ENCODE data around the gene KRT20. TPM values are rescaled to one million over a fixed set of nuclear protein-coding genes. Genes with fewer than 3 reads are reported as not detected.

KRT20 gene
- total and polyA plus RNA-seq, 2 experiments from 2014 or later, result not detected

- no peaks in the 10 kb centered on the region for H3K27me3 ChIP-seq (replicated peaks; ENCODE audit: insufficient read depth)
- no peaks in the 10 kb centered on the region for H4K20me1 ChIP-seq (ENCODE audit: insufficient read depth)
- DNase-seq, result peak; percentile 80
- H3K4me2 ChIP-seq (ENCODE audit: unreplicated experiment), result peak overlapping the region; percentile 50
- H3K79me2 ChIP-seq (ENCODE audit: insufficient read depth), result no peaks in the 10 kb centered on the region
- H3K9me3 ChIP-seq (ENCODE audit: low read depth), result no peaks in the 10 kb centered on the region
- peak overlapping the region; percentile 78 for H3K9ac ChIP-seq
- H3K9me2 ChIP-seq (ENCODE audit: insufficient read depth), result no peaks in the 10 kb centered on the region
- peaks cover 29% of the 10 kb centered on the region for H3K4me1 ChIP-seq (ENCODE audit: insufficient read depth)
- H3F3A ChIP-seq (ENCODE audit: insufficient read depth), result peaks cover 45% of the 10 kb centered on the region
- H3K4me3 ChIP-seq, result no peak overlapping the region
- 47 to 50% methylated on average over 2 of the region's 2 CpGs for WGBS, 2 experiments (ENCODE audit: low coverage in 1 of 2, low lambda C conversion rate in 2 of 2, missing lambda C conversion rate in 2 of 2)
- peak overlapping the region; percentile 35; the same call in 1 of the 2 replicates for H2AFZ ChIP-seq
- in situ Hi-C loops (cut with MboI), result no loop called here
- TF ChIP-seq EZH2phosphoT487 (IDR thresholded peaks at IDR 0.05; ENCODE audit: insufficient read depth, low read depth) (no peak), EZH2 (IDR thresholded peaks at IDR 0.05; ENCODE audit: insufficient read depth, poor library complexity, severe bottlenecking) (no peak)
- peak overlapping the region; percentile 99 for H3K27ac ChIP-seq
- H3K36me3 ChIP-seq (ENCODE audit: low read depth), result no peaks in the 10 kb centered on the region
Observed at GRCh38 chr17:40915721-40916256, 30.7 kb upstream of the KRT20 start.

DNA sequence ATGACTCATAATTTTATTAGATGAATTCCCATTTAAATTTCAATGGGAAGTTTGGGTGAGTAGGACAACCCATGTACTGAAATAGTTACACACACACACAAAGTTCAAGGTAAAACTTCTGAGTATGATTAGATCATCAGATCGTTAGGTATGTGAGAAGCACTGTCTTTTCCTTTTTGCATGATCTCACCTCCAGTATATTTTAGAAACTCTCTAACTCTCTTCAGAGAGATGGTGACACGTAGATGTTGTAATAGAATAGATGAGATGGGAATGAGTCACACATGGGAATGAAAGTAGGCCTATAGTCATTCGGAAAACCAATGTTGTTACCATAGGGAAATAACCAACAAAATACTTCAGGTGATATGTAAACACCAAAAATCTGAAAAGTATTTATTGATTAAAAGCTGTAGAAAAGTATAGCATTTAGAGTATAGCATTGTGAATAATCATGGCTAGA, 30.2 kb upstream of the KRT20 start:
- Histone ChIP-seq H3K79me2 (ENCODE audit: insufficient read depth) (no peaks in the 10 kb centered on the region), H3K27ac (peak overlapping the region; percentile 99), H2AFZ (no peak overlapping the region), H3K9me2 (ENCODE audit: insufficient read depth) (no peaks in the 10 kb centered on the region), H3K9me3 (ENCODE audit: low read depth) (no peaks in the 10 kb centered on the region), H3K4me1 (ENCODE audit: insufficient read depth) (peaks cover 34% of the 10 kb centered on the region), H3K9ac (peak overlapping the region; percentile 78), H3F3A (ENCODE audit: insufficient read depth) (peaks cover 51% of the 10 kb centered on the region), H3K27me3 (replicated peaks; ENCODE audit: insufficient read depth) (no peaks in the 10 kb centered on the region), H3K4me3 (no peak overlapping the region), H4K20me1 (ENCODE audit: insufficient read depth) (no peaks in the 10 kb centered on the region), H3K4me2 (ENCODE audit: unreplicated experiment) (peak overlapping the region; percentile 50), H3K36me3 (ENCODE audit: low read depth) (no peaks in the 10 kb centered on the region)
- TF ChIP-seq EZH2 (IDR thresholded peaks at IDR 0.05; ENCODE audit: insufficient read depth, poor library complexity, severe bottlenecking) (no peak), EZH2phosphoT487 (IDR thresholded peaks at IDR 0.05; ENCODE audit: insufficient read depth, low read depth) (no peak)
- peak; percentile 97 for DNase-seq
- WGBS, 2 experiments (ENCODE audit: low coverage in 1 of 2, low lambda C conversion rate in 2 of 2, missing lambda C conversion rate in 2 of 2), result 0 to 2% methylated on average over 3 of the region's 3 CpGs
- in situ Hi-C loops (cut with MboI), result no loop called here

GRCh38 chr17:40914075-40914855, 29.2 kb upstream of the KRT20 start:
- peak overlapping the region; percentile 5 for H3K9ac ChIP-seq
- peak overlapping the region; percentile 26 for H3K4me2 ChIP-seq (ENCODE audit: unreplicated experiment)
- H3K9me2 ChIP-seq (ENCODE audit: insufficient read depth), result no peaks in the 10 kb centered on the region
- H3K4me3 ChIP-seq, result no peak overlapping the region
- H3K36me3 ChIP-seq (ENCODE audit: low read depth), result no peaks in the 10 kb centered on the region
- no peaks in the 10 kb centered on the region for H3K9me3 ChIP-seq (ENCODE audit: low read depth)
- no peaks in the 10 kb centered on the region for H3K27me3 ChIP-seq (replicated peaks; ENCODE audit: insufficient read depth)
- no peak for TF ChIP-seq EZH2phosphoT487 (IDR thresholded peaks at IDR 0.05; ENCODE audit: insufficient read depth, low read depth)
- no peak for TF ChIP-seq EZH2 (IDR thresholded peaks at IDR 0.05; ENCODE audit: insufficient read depth, poor library complexity, severe bottlenecking)
- no peak for DNase-seq
- WGBS, 2 experiments (ENCODE audit: low coverage in 1 of 2, low lambda C conversion rate in 2 of 2, missing lambda C conversion rate in 2 of 2), result 94 to 97% methylated on average over 3 of the region's 3 CpGs
- peak overlapping the region; percentile 99 for H3K27ac ChIP-seq
- peaks cover 59% of the 10 kb centered on the region for H3F3A ChIP-seq (ENCODE audit: insufficient read depth)
- no peak overlapping the region for H2AFZ ChIP-seq
- in situ Hi-C loops (cut with MboI), result no loop called here
- no peaks in the 10 kb centered on the region for H3K79me2 ChIP-seq (ENCODE audit: insufficient read depth)
- H4K20me1 ChIP-seq (ENCODE audit: insufficient read depth), result no peaks in the 10 kb centered on the region
- peaks cover 42% of the 10 kb centered on the region for H3K4me1 ChIP-seq (ENCODE audit: insufficient read depth)

DNA sequence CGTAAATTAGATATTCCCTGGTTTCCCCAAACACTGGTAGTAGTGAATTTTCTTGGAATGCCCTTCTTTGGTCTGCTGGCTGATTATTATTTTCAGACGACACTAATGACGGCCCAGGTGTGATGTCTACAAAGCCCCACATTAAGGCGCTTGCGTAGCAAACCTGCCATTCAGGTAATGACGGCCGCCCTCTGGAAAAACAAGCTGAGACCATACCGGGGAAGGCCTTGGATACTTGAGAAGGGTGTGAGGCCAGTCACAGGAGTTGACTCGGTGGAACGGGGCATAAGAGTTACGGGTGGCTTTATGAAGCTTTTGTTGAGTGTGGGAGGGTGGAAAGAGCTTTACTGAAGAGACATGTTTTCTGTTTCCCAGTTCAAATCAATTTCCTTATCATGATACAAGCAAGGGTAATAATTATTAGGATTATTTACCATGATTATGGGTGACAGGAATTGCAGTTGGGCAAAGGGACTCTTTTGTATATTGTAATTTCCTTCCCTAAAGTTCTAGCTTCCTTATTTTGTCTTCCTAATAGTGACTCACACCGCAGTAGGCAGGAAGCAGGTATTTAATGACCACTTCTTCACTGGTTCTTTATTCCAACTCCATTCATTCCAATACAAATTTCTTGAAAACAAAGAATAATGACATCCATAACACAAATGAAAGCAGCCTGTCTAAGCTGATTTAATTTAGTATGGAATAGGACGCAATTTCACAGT, 27.6 kb upstream of the KRT20 start:
- TF ChIP-seq EZH2phosphoT487 (IDR thresholded peaks at IDR 0.05; ENCODE audit: insufficient read depth, low read depth) (no peak), EZH2 (IDR thresholded peaks at IDR 0.05; ENCODE audit: insufficient read depth, poor library complexity, severe bottlenecking) (no peak)
- 94 to 96% methylated on average over 13 of the region's 13 CpGs for WGBS, 2 experiments (ENCODE audit: low coverage in 1 of 2, low lambda C conversion rate in 2 of 2, missing lambda C conversion rate in 2 of 2)
- no peak overlapping the region for H3K4me3 ChIP-seq
- H3K9me2 ChIP-seq (ENCODE audit: insufficient read depth), result no peaks in the 10 kb centered on the region
- in situ Hi-C loops (cut with MboI), result no loop called here
- H3F3A ChIP-seq (ENCODE audit: insufficient read depth), result peaks cover 63% of the 10 kb centered on the region
- H3K36me3 ChIP-seq (ENCODE audit: low read depth), result no peaks in the 10 kb centered on the region
- no peaks in the 10 kb centered on the region for H3K79me2 ChIP-seq (ENCODE audit: insufficient read depth)
- H3K4me2 ChIP-seq (ENCODE audit: unreplicated experiment), result no peak overlapping the region
- no peaks in the 10 kb centered on the region for H3K27me3 ChIP-seq (replicated peaks; ENCODE audit: insufficient read depth)
- no peak overlapping the region for H3K9ac ChIP-seq
- no peak overlapping the region for H2AFZ ChIP-seq
- no peaks in the 10 kb centered on the region for H3K9me3 ChIP-seq (ENCODE audit: low read depth)
- H3K27ac ChIP-seq, result no peak overlapping the region
- H4K20me1 ChIP-seq (ENCODE audit: insufficient read depth), result no peaks in the 10 kb centered on the region
- no peak for DNase-seq
- H3K4me1 ChIP-seq (ENCODE audit: insufficient read depth), result peaks cover 56% of the 10 kb centered on the region

Measured in GM23248 (cell line).